Thyroid gland (tissue), 4 donors: ENCODE results near the gene TBCD. TPM values are rescaled to one million over a fixed set of nuclear protein-coding genes. Genes with fewer than 3 reads are reported as not detected.

ENCODE experiments used
- DNase-seq, 2 donors: peaks; one replicate each; pipeline ENCODE4 v3.0.0-alpha.2; 2019
- H3K27ac ChIP-seq, 3 donors: fragments of 200-600 bp; sonication (generic); 1 replicate in 2 of 3; 2 replicates in 1 of 3; pipeline ENCODE4 v1.5.1; 2016 to 2019; ENCODE audit warnings: mild to moderate bottlenecking in 1 of 3, moderate library complexity in 1 of 3
- H3K27me3 ChIP-seq: fragments of 200-600 bp; sonication (generic); one replicate; pipeline ENCODE4 v1.5.1; 2019
- H3K36me3 ChIP-seq, 2 donors: fragments of 200-600 bp; sonication (generic); one replicate each; pipeline ENCODE4 v1.5.1; 2016 to 2019
- H3K4me1 ChIP-seq, 2 donors: fragments of 200-600 bp; sonication (generic); one replicate each; pipeline ENCODE4 v1.5.1; 2017 to 2019
- H3K4me3 ChIP-seq, 3 donors: fragments of 200-600 bp; sonication (generic); replicated peaks in 1 of 3; 1 replicate in 2 of 3; 2 replicates in 1 of 3; pipeline ENCODE4 v1.5.1; 2016; ENCODE audit warnings: mild to moderate bottlenecking in 1 of 3
- H3K9me3 ChIP-seq: fragments of 200-600 bp; sonication (generic); one replicate; pipeline ENCODE4 v1.5.1; 2017
- POLR2A ChIP-seq, 2 donors: fragments of 450-650 bp; IDR thresholded peaks; one replicate each; pipeline ENCODE4 v1.6.1; 2017; ENCODE audit warnings: antibody characterized with exemption in 2 of 2, mild to moderate bottlenecking in 2 of 2, moderate library complexity in 1 of 2
- WGBS, 2 donors: methylation state at CpG; one replicate each; pipeline ENCODE4 v1.1.5; 2017; 5-methylcytosine and 5-hydroxymethylcytosine counted together
- intact Hi-C: fragments of 100-400 bp; cut with DNase I; formaldehyde crosslinking; loops from one replicate; pipeline ENCODE4 v1.15.1; 2023
- total RNA-seq, 4 donors: library from RNA; depleted of rRNA; stranded (reverse); fragments of >200 nt; gene quantifications; one replicate each; pipeline ENCODE4 v1.2.3, GENCODE V29; 2016
- TF ChIP-seq, protein P1 (sequence below), 6 experiments: fragments of 200-600 bp in 3 of 6; fragments of 450-650 bp in 3 of 6; sonication (generic) in 3 of 6; IDR thresholded peaks; one replicate each; pipeline ENCODE4 v1.5.1; 2016 to 2019; ENCODE audit warnings: antibody characterized with exemption in 6 of 6, mild to moderate bottlenecking in 2 of 6, inconsistent platforms in 1 of 6, moderate library complexity in 1 of 6

The TBCD gene
- total RNA-seq, 4 donors from 2014 or later, result 72.6 to 85.9 (median 79.6) TPM

GRCh38 chr17:82825540-82826124, 73.8 kb downstream of the TBCD start:
- Histone ChIP-seq H3K36me3 (no peaks in the 10 kb centered on the region), H3K9me3 (no peaks in the 10 kb centered on the region), H3K4me1 (peaks cover 0 to 4% of the 10 kb centered on the region in 2 donors), H3K4me3 (no peak overlapping the region), H3K27ac (no peak overlapping the region), H3K27me3 (no peaks in the 10 kb centered on the region)
- TF ChIP-seq, protein P1, sequence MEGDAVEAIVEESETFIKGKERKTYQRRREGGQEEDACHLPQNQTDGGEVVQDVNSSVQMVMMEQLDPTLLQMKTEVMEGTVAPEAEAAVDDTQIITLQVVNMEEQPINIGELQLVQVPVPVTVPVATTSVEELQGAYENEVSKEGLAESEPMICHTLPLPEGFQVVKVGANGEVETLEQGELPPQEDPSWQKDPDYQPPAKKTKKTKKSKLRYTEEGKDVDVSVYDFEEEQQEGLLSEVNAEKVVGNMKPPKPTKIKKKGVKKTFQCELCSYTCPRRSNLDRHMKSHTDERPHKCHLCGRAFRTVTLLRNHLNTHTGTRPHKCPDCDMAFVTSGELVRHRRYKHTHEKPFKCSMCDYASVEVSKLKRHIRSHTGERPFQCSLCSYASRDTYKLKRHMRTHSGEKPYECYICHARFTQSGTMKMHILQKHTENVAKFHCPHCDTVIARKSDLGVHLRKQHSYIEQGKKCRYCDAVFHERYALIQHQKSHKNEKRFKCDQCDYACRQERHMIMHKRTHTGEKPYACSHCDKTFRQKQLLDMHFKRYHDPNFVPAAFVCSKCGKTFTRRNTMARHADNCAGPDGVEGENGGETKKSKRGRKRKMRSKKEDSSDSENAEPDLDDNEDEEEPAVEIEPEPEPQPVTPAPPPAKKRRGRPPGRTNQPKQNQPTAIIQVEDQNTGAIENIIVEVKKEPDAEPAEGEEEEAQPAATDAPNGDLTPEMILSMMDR (IDR thresholded peaks at IDR 0.05), result no peak
- no peak for TF ChIP-seq POLR2A (IDR thresholded peaks at IDR 0.05)
- DNase-seq, result no peak
- intact Hi-C loops, result no loop called here
- 95 to 96% methylated on average over 8 of the region's 8 CpGs for WGBS, 2 donors

DNA sequence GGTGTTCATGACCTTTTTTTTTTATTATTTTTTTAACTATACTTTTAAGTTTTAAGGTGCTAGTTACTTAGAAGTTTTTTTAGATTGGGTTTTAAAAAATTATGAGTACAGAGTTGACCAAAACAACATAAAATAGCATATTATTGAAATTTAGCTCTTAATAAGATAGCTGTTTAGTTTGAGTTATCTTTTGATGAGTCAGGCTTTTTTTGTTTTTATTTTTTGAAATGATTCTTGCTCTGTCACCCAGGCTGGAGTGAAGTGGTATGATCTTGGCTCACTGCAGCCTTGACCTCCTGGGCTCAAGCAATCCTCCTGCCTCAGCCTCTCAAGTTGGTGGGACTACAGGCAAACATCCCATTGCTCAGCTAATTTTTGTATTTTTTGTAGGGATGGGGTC, 74.3 kb downstream of the TBCD start:
- TF ChIP-seq, protein P1 (IDR thresholded peaks at IDR 0.05), result no peak
- no peak for TF ChIP-seq POLR2A (IDR thresholded peaks at IDR 0.05)
- Histone ChIP-seq H3K4me1 (peaks cover 0 to 4% of the 10 kb centered on the region in 2 donors), H3K36me3 (no peaks in the 10 kb centered on the region), H3K9me3 (no peaks in the 10 kb centered on the region), H3K27ac (no peak overlapping the region), H3K27me3 (no peaks in the 10 kb centered on the region), H3K4me3 (no peak overlapping the region)
- DNase-seq, result no peak
- intact Hi-C loops, result no loop called here

GRCh38 chr17:82826956-82827355, 75.1 kb downstream of the TBCD start:
- H3K36me3 ChIP-seq, result no peaks in the 10 kb centered on the region
- peaks cover 4 to 6% of the 10 kb centered on the region in 2 donors for H3K4me1 ChIP-seq
- H3K9me3 ChIP-seq, result no peaks in the 10 kb centered on the region
- intact Hi-C loops, result no loop called here
- no peaks in the 10 kb centered on the region for H3K27me3 ChIP-seq
- no peak overlapping the region for H3K27ac ChIP-seq
- TF ChIP-seq, protein P1 (IDR thresholded peaks at IDR 0.05), result no peak
- TF ChIP-seq POLR2A (IDR thresholded peaks at IDR 0.05), result no peak
- no peak for DNase-seq
- WGBS, 2 donors, result 81 to 92% methylated on average over 7 of the region's 7 CpGs
- H3K4me3 ChIP-seq, result no peak overlapping the region

GRCh38 chr17:82828875-82829487, 77.1 kb downstream of the TBCD start:
- no peak for TF ChIP-seq POLR2A (IDR thresholded peaks at IDR 0.05)
- TF ChIP-seq, protein P1 (IDR thresholded peaks at IDR 0.05), result no peak
- H3K36me3 ChIP-seq, result no peaks in the 10 kb centered on the region
- no peaks in the 10 kb centered on the region for H3K27me3 ChIP-seq
- no peak overlapping the region for H3K27ac ChIP-seq
- H3K4me1 ChIP-seq, result peaks cover 4 to 15% of the 10 kb centered on the region in 2 donors
- 95 to 98% methylated on average over 26 of the region's 26 CpGs for WGBS, 2 donors
- H3K9me3 ChIP-seq, result no peaks in the 10 kb centered on the region
- no peak for DNase-seq
- intact Hi-C loops, result no loop called here
- no peak overlapping the region for H3K4me3 ChIP-seq

DNA sequence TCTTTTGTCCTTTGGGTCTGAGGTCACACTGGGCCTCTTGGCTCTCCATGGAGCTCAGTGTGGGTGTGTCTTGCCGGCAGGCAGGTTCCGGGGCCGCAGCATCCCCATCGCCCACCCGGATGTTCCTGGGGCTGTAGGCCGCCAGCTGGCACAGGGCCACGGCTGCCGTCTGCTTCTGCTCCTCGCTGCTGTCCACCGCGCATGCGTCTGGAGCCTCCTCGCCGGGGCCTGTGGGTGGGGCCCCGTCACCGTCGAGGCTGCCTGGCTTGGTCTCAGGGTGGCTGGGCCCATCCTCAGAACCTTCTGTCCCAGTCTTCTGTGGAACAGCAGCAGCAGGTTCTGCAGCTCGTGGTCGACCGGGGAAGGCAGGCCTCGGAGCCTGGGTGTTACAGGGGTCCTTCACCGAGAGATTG, 78.4 kb downstream of the TBCD start:
- intact Hi-C loops, result no loop called here
- H3K4me1 ChIP-seq, result peaks cover 2 to 15% of the 10 kb centered on the region in 2 donors
- TF ChIP-seq, protein P1 (IDR thresholded peaks at IDR 0.05), result no peak
- no peak for TF ChIP-seq POLR2A (IDR thresholded peaks at IDR 0.05)
- WGBS, 2 donors, result 82 to 100% methylated on average over 5 to 17 of the region's 22 CpGs
- no peaks in the 10 kb centered on the region for H3K9me3 ChIP-seq
- no peaks in the 10 kb centered on the region for H3K36me3 ChIP-seq
- H3K27ac ChIP-seq, result no peak overlapping the region
- no peaks in the 10 kb centered on the region for H3K27me3 ChIP-seq
- DNase-seq, result no peak
- no peak overlapping the region for H3K4me3 ChIP-seq
